Measurements from ENCODE around the gene MINPP1.
"Not testable (repeated sequence)": the region's sequence is repeated elsewhere in the genome, so short reads cannot be mapped to it uniquely, and the experiment has no call there.

DNA sequence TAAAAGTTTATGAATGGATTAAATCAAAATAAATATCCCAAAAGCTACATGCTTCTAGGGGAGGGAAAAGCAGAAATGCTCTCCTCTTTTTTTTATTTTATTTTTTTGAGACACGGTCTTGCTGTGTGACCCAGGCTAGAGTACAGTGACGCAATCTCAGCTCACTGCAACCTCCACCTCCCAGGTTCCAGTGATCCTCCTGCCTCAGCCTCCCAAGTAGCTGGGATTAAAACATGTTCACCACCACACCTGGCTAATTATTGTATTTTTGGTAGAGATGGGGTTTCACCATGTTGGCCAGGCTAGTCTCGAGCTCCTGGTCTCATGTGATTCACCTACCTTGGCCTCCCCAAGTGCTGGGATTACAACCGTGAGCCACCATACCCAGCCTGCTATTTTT is 88.2 kb downstream of the MINPP1 start:
- not testable (repeated sequence) for TF ChIP-seq EZH2 (IDR thresholded peaks at IDR 0.05; ENCODE audit: insufficient read depth, low read length)
- TF ChIP-seq, protein P1, sequence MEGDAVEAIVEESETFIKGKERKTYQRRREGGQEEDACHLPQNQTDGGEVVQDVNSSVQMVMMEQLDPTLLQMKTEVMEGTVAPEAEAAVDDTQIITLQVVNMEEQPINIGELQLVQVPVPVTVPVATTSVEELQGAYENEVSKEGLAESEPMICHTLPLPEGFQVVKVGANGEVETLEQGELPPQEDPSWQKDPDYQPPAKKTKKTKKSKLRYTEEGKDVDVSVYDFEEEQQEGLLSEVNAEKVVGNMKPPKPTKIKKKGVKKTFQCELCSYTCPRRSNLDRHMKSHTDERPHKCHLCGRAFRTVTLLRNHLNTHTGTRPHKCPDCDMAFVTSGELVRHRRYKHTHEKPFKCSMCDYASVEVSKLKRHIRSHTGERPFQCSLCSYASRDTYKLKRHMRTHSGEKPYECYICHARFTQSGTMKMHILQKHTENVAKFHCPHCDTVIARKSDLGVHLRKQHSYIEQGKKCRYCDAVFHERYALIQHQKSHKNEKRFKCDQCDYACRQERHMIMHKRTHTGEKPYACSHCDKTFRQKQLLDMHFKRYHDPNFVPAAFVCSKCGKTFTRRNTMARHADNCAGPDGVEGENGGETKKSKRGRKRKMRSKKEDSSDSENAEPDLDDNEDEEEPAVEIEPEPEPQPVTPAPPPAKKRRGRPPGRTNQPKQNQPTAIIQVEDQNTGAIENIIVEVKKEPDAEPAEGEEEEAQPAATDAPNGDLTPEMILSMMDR (IDR thresholded peaks at IDR 0.05; ENCODE audit: insufficient read depth, low read depth, low read length), result not testable (repeated sequence)

Data from astrocyte (in vitro differentiated cells and primary cell).